ENCODE results near the gene ABR.

- TF ChIP-seq CTCF (IDR thresholded peaks at IDR 0.05): no peak
- no peak for TF ChIP-seq ZFX (IDR thresholded peaks at IDR 0.05; ENCODE audit: borderline replicate concordance)
These were observed 88.6 kb downstream of the ABR start for GRCh38 chr17:1091190-1091534.

All from 22Rv1 (cell line).